Lung (tissue), 12 donors: ENCODE data around the gene ATP2B3. TPM values are rescaled to one million over a fixed set of nuclear protein-coding genes. Genes with fewer than 3 reads are reported as not detected.

ENCODE experiments used
- ATAC-seq: fragments of 200-7000 bp; cut with Tn5 transposase; one replicate; pipeline ENCODE4 v1.9.1; 2020; ENCODE audit warnings: moderate number of reproducible peaks; ENCODE audit not compliant: insufficient read depth, low FRiP score
- DNase-seq, 3 donors: peaks; one replicate each; pipeline ENCODE4 v3.0.0-alpha.2; 2013 to 2017
- H3K27ac ChIP-seq, 2 donors: one replicate each; pipeline ENCODE4 v1.5.1; 2013; ENCODE audit warnings: mild to moderate bottlenecking in 2 of 2, moderate library complexity in 2 of 2, control low read depth in 1 of 2, inconsistent platforms in 1 of 2, low read depth in 1 of 2, low read length in 1 of 2
- H3K27me3 ChIP-seq, 3 donors: one replicate each; pipeline ENCODE4 v1.5.1; 2013; ENCODE audit warnings: low read length in 2 of 3; ENCODE audit not compliant: control insufficient read depth in 3 of 3, insufficient read depth in 3 of 3
- H3K36me3 ChIP-seq, 4 donors: one replicate each; pipeline ENCODE4 v1.5.1; 2013; ENCODE audit warnings: low read length in 4 of 4, mild to moderate bottlenecking in 1 of 4, moderate library complexity in 1 of 4; ENCODE audit not compliant: control insufficient read depth in 4 of 4, insufficient read depth in 4 of 4
- H3K4me1 ChIP-seq, 5 donors: one replicate each; pipeline ENCODE4 v1.5.1; 2013; ENCODE audit warnings: low read length in 5 of 5, mild to moderate bottlenecking in 2 of 5, moderate library complexity in 1 of 5; ENCODE audit not compliant: control insufficient read depth in 5 of 5, insufficient read depth in 5 of 5
- H3K4me3 ChIP-seq: one replicate; pipeline ENCODE4 v1.5.1; 2013; ENCODE audit warnings: mild to moderate bottlenecking, control low read depth, moderate library complexity
- H3K9ac ChIP-seq, 2 donors: one replicate each; pipeline ENCODE4 v1.5.1; 2013; ENCODE audit warnings: low read length in 2 of 2, control low read depth in 1 of 2; ENCODE audit not compliant: insufficient read depth in 1 of 2
- H3K9me3 ChIP-seq, 4 donors: one replicate each; pipeline ENCODE4 v1.5.1; 2013; ENCODE audit warnings: low read length in 3 of 4, mild to moderate bottlenecking in 1 of 4, moderate library complexity in 1 of 4; ENCODE audit not compliant: control insufficient read depth in 4 of 4, insufficient read depth in 3 of 4
- WGBS, 2 donors: extraction: QIAGEN DNeasy Blood & Tissue Kit; methylation state at CpG; one replicate each; pipeline ENCODE4 v1.1.7; 2013; 5-methylcytosine and 5-hydroxymethylcytosine counted together
- polyA plus RNA-seq, 2 donors: library from polyadenylated mRNA; stranded (reverse); fragments of 200-250 nt; gene quantifications; one replicate each; pipeline ENCODE4 v1.2.1, GENCODE V29; 2013
- total RNA-seq, 2 donors: library from RNA; depleted of rRNA in 1 of 2; stranded (reverse); fragments of >200 nt in 1 of 2; gene quantifications; one replicate each; pipeline ENCODE4 v1.2.1, GENCODE V29; 2014 to 2021
- TF ChIP-seq, protein P1 (sequence below): IDR thresholded peaks from 2 replicates; pipeline ENCODE4 v1.5.1; 2012; ENCODE audit warnings: mild to moderate bottlenecking; ENCODE audit errors: control extremely low read depth, extremely low read depth
- donor health status: control.
- donor health status: control.
- donor health status: Bipolar disorder and iron deficiency.
- donor health status: healthy.
- donor health status: DM: yes; HTN: yes; CAD: no.

ATP2B3 gene
- total and polyA plus RNA-seq, 4 donors: 0.21 to 0.54 TPM; not detected in 2

DNA sequence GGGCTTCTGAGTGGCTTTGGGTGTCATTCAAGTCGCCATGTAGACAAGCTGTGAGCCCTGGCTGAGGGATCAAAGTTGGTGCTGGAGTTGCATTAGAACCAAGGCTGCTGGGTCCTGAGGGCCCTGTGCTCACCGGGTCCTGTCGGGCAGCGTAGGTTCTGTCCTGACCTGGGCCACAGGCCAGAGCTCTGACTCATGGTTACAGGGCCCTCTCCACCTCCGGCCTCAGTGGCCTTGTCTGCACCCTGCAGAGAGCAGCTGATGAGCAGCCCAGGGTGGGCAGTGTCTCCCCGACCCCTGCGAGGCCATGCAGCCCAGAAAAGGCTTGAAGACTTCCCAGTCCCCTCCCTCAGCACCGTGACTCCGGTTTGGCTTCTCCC is 22.5 kb downstream of the ATP2B3 start:
- Histone ChIP-seq H3K9me3 (peaks cover 0 to 2% (median 0%) of the 10 kb centered on the region in 4 donors), H3K4me1 (no peaks in the 10 kb centered on the region), H3K9ac (no peak overlapping the region), H3K27ac (no peak overlapping the region), H3K36me3 (no peaks in the 10 kb centered on the region), H3K27me3 (peaks cover 0 to 5% (median 0%) of the 10 kb centered on the region in 3 donors), H3K4me3 (no peak overlapping the region)
- ATAC-seq (no peak), DNase-seq (no peak)
- TF ChIP-seq, protein P1, sequence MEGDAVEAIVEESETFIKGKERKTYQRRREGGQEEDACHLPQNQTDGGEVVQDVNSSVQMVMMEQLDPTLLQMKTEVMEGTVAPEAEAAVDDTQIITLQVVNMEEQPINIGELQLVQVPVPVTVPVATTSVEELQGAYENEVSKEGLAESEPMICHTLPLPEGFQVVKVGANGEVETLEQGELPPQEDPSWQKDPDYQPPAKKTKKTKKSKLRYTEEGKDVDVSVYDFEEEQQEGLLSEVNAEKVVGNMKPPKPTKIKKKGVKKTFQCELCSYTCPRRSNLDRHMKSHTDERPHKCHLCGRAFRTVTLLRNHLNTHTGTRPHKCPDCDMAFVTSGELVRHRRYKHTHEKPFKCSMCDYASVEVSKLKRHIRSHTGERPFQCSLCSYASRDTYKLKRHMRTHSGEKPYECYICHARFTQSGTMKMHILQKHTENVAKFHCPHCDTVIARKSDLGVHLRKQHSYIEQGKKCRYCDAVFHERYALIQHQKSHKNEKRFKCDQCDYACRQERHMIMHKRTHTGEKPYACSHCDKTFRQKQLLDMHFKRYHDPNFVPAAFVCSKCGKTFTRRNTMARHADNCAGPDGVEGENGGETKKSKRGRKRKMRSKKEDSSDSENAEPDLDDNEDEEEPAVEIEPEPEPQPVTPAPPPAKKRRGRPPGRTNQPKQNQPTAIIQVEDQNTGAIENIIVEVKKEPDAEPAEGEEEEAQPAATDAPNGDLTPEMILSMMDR: no peak
- 76 to 78% methylated on average over 9 of the region's 9 CpGs for WGBS, 2 donors

DNA sequence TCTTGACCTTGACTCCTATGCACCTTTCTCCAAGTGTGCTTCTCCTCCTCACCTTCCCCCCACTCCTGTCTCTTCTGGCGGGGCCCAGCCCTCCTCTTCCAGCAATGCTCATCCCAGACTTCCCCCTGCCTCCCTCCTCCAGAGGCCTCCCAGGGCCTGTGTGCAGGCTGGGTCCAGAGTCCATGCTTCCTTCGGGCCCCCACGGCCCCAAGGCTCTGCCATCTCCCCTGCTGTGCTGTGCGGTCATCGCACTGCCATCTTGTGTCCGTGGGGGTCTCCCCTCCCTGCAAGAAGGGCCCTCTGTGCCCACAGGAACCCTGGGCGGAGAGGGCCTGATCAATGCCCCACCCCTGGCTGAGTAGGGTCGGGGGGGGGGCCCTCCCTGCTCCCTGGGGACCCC is 27.3 kb downstream of the ATP2B3 start:
- DNase-seq: no peak
- Histone ChIP-seq H3K27me3 (peaks cover 0 to 11% (median 0%) of the 10 kb centered on the region in 3 donors), H3K36me3 (no peaks in the 10 kb centered on the region), H3K9ac (no peak overlapping the region), H3K4me3 (no peak overlapping the region), H3K9me3 (peaks cover 0 to 2% (median 0%) of the 10 kb centered on the region in 4 donors), H3K4me1 (no peaks in the 10 kb centered on the region), H3K27ac (no peak overlapping the region)
- TF ChIP-seq, protein P1: no peak
- WGBS, 2 donors: 71 to 88% methylated on average over 2 to 8 of the region's 8 CpGs
- ATAC-seq: no peak

DNA sequence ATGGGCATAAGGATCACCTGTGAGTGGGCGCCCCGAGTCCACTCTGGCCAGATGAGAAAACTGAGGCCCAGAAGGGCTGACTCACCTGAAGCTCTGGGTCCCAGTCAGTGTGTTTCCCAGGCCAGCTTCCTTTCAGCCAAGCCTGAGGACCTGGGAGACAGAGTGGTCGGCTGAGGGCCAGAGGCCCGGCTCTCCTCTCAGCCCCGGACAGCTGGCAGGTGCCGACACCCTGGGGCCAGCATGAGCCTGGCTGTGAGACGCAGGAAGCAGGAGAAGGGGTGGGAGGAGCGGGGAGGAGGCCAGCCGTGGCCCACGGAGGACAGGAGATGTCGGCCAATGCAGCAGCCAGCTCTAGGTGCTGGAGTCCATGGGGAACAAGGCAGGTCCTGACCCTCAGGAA is 28.9 kb downstream of the ATP2B3 start:
- TF ChIP-seq, protein P1: no peak

DNA sequence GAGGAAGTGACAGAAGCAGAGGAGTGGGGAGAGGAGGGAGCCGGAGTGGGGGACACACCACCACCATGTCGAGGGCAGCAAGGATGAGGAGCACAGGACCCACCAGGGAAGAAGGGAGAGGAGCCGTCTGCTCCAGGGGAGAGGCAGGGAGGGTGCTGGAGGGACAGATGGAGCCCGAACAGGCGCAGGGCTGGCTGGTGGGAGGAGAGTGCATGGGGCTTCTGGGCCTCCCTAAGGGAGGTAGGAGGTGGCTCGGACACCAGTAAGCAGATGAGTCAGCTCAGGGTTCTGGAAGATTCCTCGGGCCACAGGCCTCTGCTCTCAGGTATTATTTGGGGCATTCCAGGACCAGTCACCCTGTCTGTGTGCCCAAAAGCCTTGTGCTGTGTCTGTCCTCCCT is 29.8 kb downstream of the ATP2B3 start:
- ATAC-seq (no peak), DNase-seq (no peak)
- no peak overlapping the region for H3K4me3 ChIP-seq
- peaks cover 0 to 11% (median 0%) of the 10 kb centered on the region in 3 donors for H3K27me3 ChIP-seq
- H3K9ac ChIP-seq: no peak overlapping the region
- TF ChIP-seq, protein P1: no peak
- H3K27ac ChIP-seq: no peak overlapping the region
- H3K36me3 ChIP-seq: no peaks in the 10 kb centered on the region
- H3K9me3 ChIP-seq: peaks cover 0 to 5% (median 0%) of the 10 kb centered on the region in 4 donors
- 62 to 66% methylated on average over 3 to 7 of the region's 7 CpGs for WGBS, 2 donors
- no peaks in the 10 kb centered on the region for H3K4me1 ChIP-seq

More for the DNA sequence above, 28.9 kb downstream of the ATP2B3 start:
- DNase-seq (no peak), ATAC-seq (no peak)
- Histone ChIP-seq H3K4me1 (no peaks in the 10 kb centered on the region), H3K27me3 (peaks cover 0 to 11% (median 0%) of the 10 kb centered on the region in 3 donors), H3K36me3 (no peaks in the 10 kb centered on the region), H3K9ac (no peak overlapping the region), H3K4me3 (no peak overlapping the region), H3K9me3 (peaks cover 0 to 2% (median 0%) of the 10 kb centered on the region in 4 donors), H3K27ac (no peak overlapping the region)
- 78 to 97% methylated on average over 5 to 11 of the region's 11 CpGs for WGBS, 2 donors
